Brain microvascular endothelial cell (primary cell): Measurements from ENCODE around the gene SCUBE3.

Experiments used
- DNase-seq: peaks from one replicate; pipeline ENCODE4 v3.0.0-alpha.2; 2020
- H3K27ac ChIP-seq: fragments of 250-450 bp; sonication (Bioruptor Pico); 2 replicates; pipeline ENCODE4 v1.5.1; 2020; ENCODE audit warnings: mild to moderate bottlenecking, moderate library complexity
- H3K27me3 ChIP-seq: fragments of 250-450 bp; sonication (Bioruptor Pico); replicated peaks from 2 replicates; pipeline ENCODE4 v1.5.1; 2020; ENCODE audit warnings: mild to moderate bottlenecking
- H3K36me3 ChIP-seq: fragments of 250-450 bp; sonication (Bioruptor Pico); replicated peaks from 2 replicates; pipeline ENCODE4 v1.5.1; 2020; ENCODE audit warnings: mild to moderate bottlenecking
- H3K4me3 ChIP-seq: 2 replicates; pipeline ENCODE4 v1.5.1; 2011; ENCODE audit warnings: low read depth, mild to moderate bottlenecking, control low read depth, low read length, moderate library complexity
- CTCF ChIP-seq: IDR thresholded peaks from 2 replicates; pipeline ENCODE4 v1.5.1; 2011; ENCODE audit warnings: low read depth, mild to moderate bottlenecking, moderate library complexity, low read length, control low read depth, inconsistent platforms; ENCODE audit errors: missing control alignments
- in situ Hi-C: cut with HindIII; loops from 2 replicates; pipeline ENCODE4 v1.10.0; 2017; ENCODE audit warnings: low sequenced_read_pairs, low pct_ligation_motif_present

SCUBE3 gene

GRCh38 chr6:35278708-35279107 is 65.0 kb downstream of the SCUBE3 start:
- TF ChIP-seq CTCF = no peak
- no peak for DNase-seq
- Histone ChIP-seq H3K27me3 (no peaks in the 10 kb centered on the region), H3K36me3 (no peaks in the 10 kb centered on the region), H3K4me3 (no peak overlapping the region), H3K27ac (no peak overlapping the region)
- in situ Hi-C loops = no loop called here

- Histone ChIP-seq H3K36me3 (peaks cover under 1% of the 10 kb centered on the region), H3K27me3 (no peaks in the 10 kb centered on the region), H3K27ac (no peak overlapping the region), H3K4me3 (no peak overlapping the region)
- no peak for TF ChIP-seq CTCF
- in situ Hi-C loops = no loop called here
- DNase-seq = no peak
These were observed 67.1 kb downstream of the SCUBE3 start for GRCh38 chr6:35280903-35281302.

DNA sequence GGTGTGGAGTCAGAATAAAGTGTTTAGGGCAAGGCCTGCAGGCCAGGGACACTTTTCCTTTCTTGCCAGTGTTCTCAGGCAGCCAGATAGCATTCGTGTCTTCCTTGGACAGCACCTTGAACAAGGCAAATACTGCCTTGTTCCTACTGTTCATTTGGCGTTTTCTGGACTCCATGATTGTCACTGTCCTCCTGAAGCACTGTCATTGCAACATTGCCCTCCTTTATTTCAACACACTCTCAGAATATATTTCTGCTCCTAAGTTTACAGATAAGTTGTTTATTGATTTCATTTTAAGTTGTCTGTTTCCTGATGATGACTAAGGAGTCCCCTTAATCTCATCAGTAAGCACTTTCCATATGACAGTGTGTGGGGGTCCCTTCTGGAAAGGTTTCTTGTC is 68.7 kb downstream of the SCUBE3 start:
- Histone ChIP-seq H3K36me3 (peaks cover 5% of the 10 kb centered on the region), H3K27me3 (no peaks in the 10 kb centered on the region), H3K27ac (no peak overlapping the region), H3K4me3 (no peak overlapping the region)
- TF ChIP-seq CTCF = no peak
- in situ Hi-C loops = no loop called here
- no peak for DNase-seq

DNA sequence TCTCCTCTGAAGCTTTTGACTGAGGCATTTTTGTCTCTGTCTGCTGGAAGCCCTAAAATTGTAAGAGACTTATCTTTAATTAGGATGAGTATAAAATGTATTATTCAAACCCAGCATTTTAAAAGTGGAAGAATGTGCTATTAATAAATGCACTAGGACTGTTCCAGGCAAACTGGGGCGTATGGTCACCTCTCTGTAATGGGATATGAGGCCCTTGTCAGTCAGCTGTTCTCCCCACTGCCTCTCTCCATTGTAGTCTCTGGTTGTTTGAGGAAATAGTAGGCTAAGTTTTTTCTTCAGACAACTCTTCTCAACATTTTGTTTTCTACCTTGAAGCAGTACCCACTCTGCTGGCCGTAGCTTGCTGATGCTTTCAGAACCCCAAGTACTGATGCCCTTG is 69.6 kb downstream of the SCUBE3 start:
- in situ Hi-C loops = no loop called here
- TF ChIP-seq CTCF = no peak
- no peak overlapping the region for H3K4me3 ChIP-seq
- no peak for DNase-seq
- H3K27ac ChIP-seq = no peak overlapping the region
- H3K36me3 ChIP-seq = peaks cover 13% of the 10 kb centered on the region
- no peaks in the 10 kb centered on the region for H3K27me3 ChIP-seq

- DNase-seq = no peak
- in situ Hi-C loops = no loop called here
- Histone ChIP-seq H3K36me3 (peaks cover 16% of the 10 kb centered on the region), H3K4me3 (no peak overlapping the region), H3K27me3 (no peaks in the 10 kb centered on the region), H3K27ac (no peak overlapping the region)
- no peak for TF ChIP-seq CTCF
These were observed 74.1 kb downstream of the SCUBE3 start for GRCh38 chr6:35287671-35288396.

DNA sequence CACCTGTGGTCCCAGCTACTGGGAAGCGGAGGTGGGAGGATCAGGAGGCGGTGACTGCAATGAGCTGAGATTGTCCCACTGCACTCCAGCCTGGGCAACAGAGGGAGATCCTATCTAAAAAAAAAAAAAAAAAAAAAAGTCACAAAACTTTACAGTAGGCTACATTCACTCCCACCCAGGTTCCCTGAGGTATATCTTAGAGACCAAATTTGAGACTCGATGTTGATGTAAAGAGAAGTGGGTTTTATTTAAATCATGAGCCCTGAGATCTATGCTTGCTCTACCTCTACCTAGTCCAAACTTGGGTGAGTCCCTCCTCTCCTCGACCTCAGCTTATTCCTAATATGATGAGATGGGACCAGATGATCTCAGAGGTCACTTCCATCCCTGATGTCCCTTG is 75.1 kb downstream of the SCUBE3 start:
- Histone ChIP-seq H3K27me3 (no peaks in the 10 kb centered on the region), H3K36me3 (peaks cover 16% of the 10 kb centered on the region), H3K4me3 (no peak overlapping the region), H3K27ac (no peak overlapping the region)
- no peak for DNase-seq
- TF ChIP-seq CTCF = no peak
- in situ Hi-C loops = no loop called here
